ENCODE measurements around the gene NLRP13.

GRCh38 chr19:55882626-55883025, 49.5 kb downstream of the NLRP13 start:
- TF ChIP-seq CTCF (IDR thresholded peaks at IDR 0.05), result no peak
- no peak for TF ChIP-seq USF2 (IDR thresholded peaks at IDR 0.05; ENCODE audit: borderline replicate concordance, low read depth, low read length)
- TF ChIP-seq NRF1 (IDR thresholded peaks at IDR 0.05; ENCODE audit: low read depth, low read length), result no peak
- TF ChIP-seq, protein P1, sequence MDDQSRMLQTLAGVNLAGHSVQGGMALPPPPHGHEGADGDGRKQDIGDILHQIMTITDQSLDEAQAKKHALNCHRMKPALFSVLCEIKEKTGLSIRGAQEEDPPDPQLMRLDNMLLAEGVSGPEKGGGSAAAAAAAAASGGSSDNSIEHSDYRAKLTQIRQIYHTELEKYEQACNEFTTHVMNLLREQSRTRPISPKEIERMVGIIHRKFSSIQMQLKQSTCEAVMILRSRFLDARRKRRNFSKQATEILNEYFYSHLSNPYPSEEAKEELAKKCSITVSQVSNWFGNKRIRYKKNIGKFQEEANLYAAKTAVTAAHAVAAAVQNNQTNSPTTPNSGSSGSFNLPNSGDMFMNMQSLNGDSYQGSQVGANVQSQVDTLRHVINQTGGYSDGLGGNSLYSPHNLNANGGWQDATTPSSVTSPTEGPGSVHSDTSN (IDR thresholded peaks at IDR 0.05), result no peak
- TF ChIP-seq ZBTB33 (IDR thresholded peaks at IDR 0.05; ENCODE audit: borderline replicate concordance, low read depth), result no peak
- no peak for TF ChIP-seq REST (IDR thresholded peaks at IDR 0.05; ENCODE audit: low read depth, low read length)
- TF ChIP-seq EP300 (IDR thresholded peaks at IDR 0.05; ENCODE audit: borderline replicate concordance in 1 of 2, low read depth in 1 of 2, low read length in 1 of 2), result no peak
- no peak for TF ChIP-seq YY1 (IDR thresholded peaks at IDR 0.05; ENCODE audit: low read depth)
- TF ChIP-seq POLR2AphosphoS5 (IDR thresholded peaks at IDR 0.05; ENCODE audit: low read depth, low read length), result no peak

Measured in SK-N-SH (cell line).